ENCODE data around the gene PLVAP. TPM values are rescaled to one million over a fixed set of nuclear protein-coding genes. Genes with fewer than 3 reads are reported as not detected.
A peak's percentile ranks its signal among the peaks of the same experiment; 100 is the strongest.

Gene PLVAP
- total RNA-seq, 1 donor from 2014 or later: 1.5 TPM

GRCh38 chr19:17336872-17337674, 40.1 kb downstream of the PLVAP start, which contains the start of gene GTPBP3:
Gene GTPBP3 (plus strand): TSS chr19:17337553. CDS start chr19:17337612, 59 bp downstream.
- Histone ChIP-seq H3K27me3 (ENCODE audit: control insufficient read depth, insufficient read depth, low read length) (no peaks in the 10 kb centered on the region), H3K4me3 (ENCODE audit: low read depth, low read length) (peak within 1 kb of the TSS; percentile 68), H3K36me3 (ENCODE audit: control insufficient read depth, insufficient read depth, low read length) (no peaks in the 10 kb centered on the region)
- no peak for TF ChIP-seq CTCF (IDR thresholded peaks at IDR 0.05; ENCODE audit: insufficient read depth, low read length, poor library complexity, severe bottlenecking)
- peak; percentile 96 for DNase-seq (ENCODE audit: low read depth)

GRCh38 chr19:17335575-17335974, 41.6 kb downstream of the PLVAP start:
- no peaks in the 10 kb centered on the region for H3K36me3 ChIP-seq (ENCODE audit: control insufficient read depth, insufficient read depth, low read length)
- no peaks in the 10 kb centered on the region for H3K27me3 ChIP-seq (ENCODE audit: control insufficient read depth, insufficient read depth, low read length)
- H3K4me3 ChIP-seq (ENCODE audit: low read depth, low read length): no peak overlapping the region
- no peak for DNase-seq (ENCODE audit: low read depth)
- no peak for TF ChIP-seq CTCF (IDR thresholded peaks at IDR 0.05; ENCODE audit: insufficient read depth, low read length, poor library complexity, severe bottlenecking)

GRCh38 chr19:17334414-17335409, 42.4 kb downstream of the PLVAP start, which contains the start of gene ANO8:
Gene ANO8 (minus strand): TSS chr19:17334855. CDS start chr19:17334670, 185 bp downstream.
- Histone ChIP-seq H3K4me3 (ENCODE audit: low read depth, low read length) (peak within 1 kb of the TSS; percentile 52), H3K36me3 (ENCODE audit: control insufficient read depth, insufficient read depth, low read length) (peaks cover 1% of the 10 kb centered on the region), H3K27me3 (ENCODE audit: control insufficient read depth, insufficient read depth, low read length) (peaks cover 3% of the 10 kb centered on the region)
- DNase-seq (ENCODE audit: low read depth): peak; percentile 76
- no peak for TF ChIP-seq CTCF (IDR thresholded peaks at IDR 0.05; ENCODE audit: insufficient read depth, low read length, poor library complexity, severe bottlenecking)

- Histone ChIP-seq H3K36me3 (ENCODE audit: control insufficient read depth, insufficient read depth, low read length) (peaks cover 1% of the 10 kb centered on the region), H3K27me3 (ENCODE audit: control insufficient read depth, insufficient read depth, low read length) (peaks cover 11% of the 10 kb centered on the region), H3K4me3 (ENCODE audit: low read depth, low read length) (peak overlapping the region; percentile 52)
- peak; percentile 70 for DNase-seq (ENCODE audit: low read depth)
- TF ChIP-seq CTCF (IDR thresholded peaks at IDR 0.05; ENCODE audit: insufficient read depth, low read length, poor library complexity, severe bottlenecking): no peak
Measured at GRCh38 chr19:17333611-17334413, 43.3 kb downstream of the PLVAP start.

All from kidney epithelial cell (primary cell).